ENCODE results near the gene KCNG2. TPM values are rescaled to one million over a fixed set of nuclear protein-coding genes. Genes with fewer than 3 reads are reported as not detected.

The KCNG2 gene
- total and polyA plus RNA-seq, 7 experiments from 2014 or later: not detected

DNA sequence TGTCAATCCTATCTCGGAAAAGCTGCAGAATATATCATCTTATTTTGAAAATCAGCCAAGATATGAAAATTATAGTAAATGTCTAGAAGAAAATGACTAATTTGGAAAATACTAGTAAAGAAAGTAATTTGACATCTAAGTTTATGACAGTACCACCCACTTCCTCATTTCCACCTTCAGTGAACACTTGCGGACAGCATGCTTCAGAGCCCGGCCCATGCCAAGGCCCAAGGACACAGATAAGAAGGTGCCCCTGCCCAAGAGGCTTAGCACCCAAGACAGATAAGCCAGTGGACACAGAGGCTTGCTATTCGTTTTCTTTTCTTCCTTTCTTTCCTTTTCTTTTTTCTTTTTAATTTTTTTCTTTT is 4.8 kb upstream of the KCNG2 start:
- no peak overlapping the region for H3K27ac ChIP-seq (ENCODE audit: low read depth, low read length)
- H3K9me3 Mint-ChIP-seq: peaks cover 0 to 3% (median 0%) of the 10 kb centered on the region in 11 donors
- ChIA-PET CTCF (no interaction called here), POLR2A (no interaction called here)
- peaks cover 0 to 7% of the 10 kb centered on the region in 2 donors for H3K27me3 ChIP-seq (ENCODE audit: control insufficient read depth in 2 of 2, insufficient read depth in 2 of 2, low read length in 2 of 2)
- no peaks in the 10 kb centered on the region for H3K9me3 ChIP-seq (ENCODE audit: control insufficient read depth in 2 of 3, low read length in 3 of 3)
- intact Hi-C loops (cut with micrococcal nuclease): loop anchor here (10.0 kb wide), 3 partner anchors 172 to 352 kb away; partner anchors contain the start of genes HSBP1L1 (in 1 of the 2) and TXNL4A (in 1 of the 2)
- no peaks in the 10 kb centered on the region for H3K36me3 ChIP-seq (ENCODE audit: control insufficient read depth in 2 of 3, insufficient read depth in 3 of 3, low read length in 3 of 3)
- H3K4me3 ChIP-seq (ENCODE audit: low read length): no peak overlapping the region
- no peak overlapping the region for H3K4me3 Mint-ChIP-seq
- H3K27me3 Mint-ChIP-seq: peaks cover 55 to 69% (median 64%) of the 10 kb centered on the region in 5 donors
- peaks cover 0 to 11% (median 5%) of the 10 kb centered on the region in 5 donors for H3K36me3 Mint-ChIP-seq
- no peak overlapping the region for H3K27ac Mint-ChIP-seq
- peaks cover 9 to 37% (median 15%) of the 10 kb centered on the region in 7 donors for H3K4me1 Mint-ChIP-seq
- ATAC-seq (peak; percentile 56), DNase-seq (no peak)
- H3K4me1 ChIP-seq (ENCODE audit: control insufficient read depth in 2 of 2, insufficient read depth in 2 of 2, low read length in 2 of 2): no peaks in the 10 kb centered on the region

DNA sequence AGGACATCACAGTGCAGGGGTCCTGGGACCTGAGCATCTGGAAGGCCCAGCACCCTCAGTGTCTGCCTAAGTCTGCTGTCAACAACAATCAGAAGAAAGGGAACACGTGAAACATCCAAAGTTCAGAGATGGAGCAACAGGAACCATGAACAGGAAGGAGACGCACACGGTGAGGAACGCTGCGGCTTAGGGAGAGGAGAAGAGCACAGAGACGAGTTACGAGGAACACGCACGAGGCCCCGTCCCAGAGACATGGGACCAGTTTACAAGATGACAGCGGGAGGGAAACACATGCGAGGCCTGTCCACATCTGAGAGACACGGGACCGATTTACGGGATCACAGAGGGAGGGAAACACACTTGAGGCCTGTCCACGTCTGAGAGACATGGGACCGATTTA is 2.9 kb upstream of the KCNG2 start:
- peaks cover 59 to 72% (median 67%) of the 10 kb centered on the region in 5 donors for H3K27me3 Mint-ChIP-seq
- intact Hi-C loops (cut with micrococcal nuclease): loop anchor here (10.0 kb wide), 3 partner anchors 170 to 350 kb away; partner anchors contain the start of genes HSBP1L1 (in 1 of the 2) and TXNL4A (in 1 of the 2)
- no peak overlapping the region for H3K27ac Mint-ChIP-seq
- Histone ChIP-seq H3K36me3 (ENCODE audit: control insufficient read depth in 2 of 3, insufficient read depth in 3 of 3, low read length in 3 of 3) (no peaks in the 10 kb centered on the region), H3K4me1 (ENCODE audit: control insufficient read depth in 2 of 2, insufficient read depth in 2 of 2, low read length in 2 of 2) (no peaks in the 10 kb centered on the region), H3K4me3 (ENCODE audit: low read length) (no peak overlapping the region), H3K27ac (ENCODE audit: low read depth, low read length) (no peak overlapping the region), H3K27me3 (ENCODE audit: control insufficient read depth in 2 of 2, insufficient read depth in 2 of 2, low read length in 2 of 2) (peaks cover 0 to 13% of the 10 kb centered on the region in 2 donors), H3K9me3 (ENCODE audit: control insufficient read depth in 2 of 3, low read length in 3 of 3) (no peaks in the 10 kb centered on the region)
- ChIA-PET CTCF (no interaction called here), POLR2A (no interaction called here)
- ATAC-seq: no peak
- DNase-seq: no peak
- H3K9me3 Mint-ChIP-seq: peaks cover 0 to 3% (median 0%) of the 10 kb centered on the region in 11 donors
- H3K4me3 Mint-ChIP-seq: peak overlapping the region in 3 of 10 donors; percentile 4 to 21 (median 7)
- H3K36me3 Mint-ChIP-seq: peaks cover 0 to 11% (median 5%) of the 10 kb centered on the region in 5 donors
- peaks cover 12 to 39% (median 23%) of the 10 kb centered on the region in 7 donors for H3K4me1 Mint-ChIP-seq

DNA sequence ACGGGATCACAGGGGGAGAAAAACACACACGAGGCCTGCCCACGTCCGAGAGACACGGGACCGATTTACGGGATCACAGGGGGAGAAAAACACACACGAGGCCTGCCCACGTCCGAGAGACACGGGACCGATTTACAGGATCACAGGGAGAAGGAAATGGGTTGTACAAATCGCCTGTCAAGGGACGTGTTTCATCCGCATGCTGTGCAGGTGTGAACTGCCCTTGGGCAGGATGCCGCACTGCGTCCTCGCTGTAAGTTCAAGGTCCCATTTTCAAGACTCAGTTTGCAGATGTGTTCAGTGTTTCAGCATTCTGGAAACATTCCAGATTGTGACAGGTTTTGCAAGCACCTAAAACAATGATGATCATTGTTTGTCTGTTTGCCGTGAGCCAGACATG is 2.3 kb upstream of the KCNG2 start:
- peaks cover 0 to 3% (median 0%) of the 10 kb centered on the region in 11 donors for H3K9me3 Mint-ChIP-seq

DNA sequence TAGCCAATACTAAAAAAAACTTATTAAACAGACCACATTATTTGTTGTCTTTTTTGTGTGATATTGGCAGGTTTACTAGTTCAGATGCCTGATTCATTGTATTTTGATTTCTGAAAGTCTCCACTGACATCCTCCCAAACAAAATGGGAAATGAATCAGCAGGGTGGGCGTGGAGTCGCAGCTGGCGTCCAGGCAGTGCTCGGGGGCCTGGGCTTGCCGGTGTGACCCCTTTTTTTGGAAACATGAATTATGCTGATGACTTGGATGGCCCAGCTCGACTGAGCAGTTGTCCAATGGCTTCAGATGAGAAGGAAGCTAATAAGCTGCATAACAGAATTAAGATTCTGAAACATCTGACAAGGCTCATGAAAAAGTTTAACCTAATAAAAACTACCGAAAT is 1.7 kb upstream of the KCNG2 start:
- peaks cover 0 to 3% (median 0%) of the 10 kb centered on the region in 11 donors for H3K9me3 Mint-ChIP-seq
- peaks cover 0 to 11% (median 5%) of the 10 kb centered on the region in 5 donors for H3K36me3 Mint-ChIP-seq
- peaks cover 52 to 67% (median 65%) of the 10 kb centered on the region in 5 donors for H3K27me3 Mint-ChIP-seq
- Histone ChIP-seq H3K4me1 (ENCODE audit: control insufficient read depth in 2 of 2, insufficient read depth in 2 of 2, low read length in 2 of 2) (no peaks in the 10 kb centered on the region), H3K9me3 (ENCODE audit: control insufficient read depth in 2 of 3, low read length in 3 of 3) (no peaks in the 10 kb centered on the region), H3K27me3 (ENCODE audit: control insufficient read depth in 2 of 2, insufficient read depth in 2 of 2, low read length in 2 of 2) (peaks cover 0 to 13% of the 10 kb centered on the region in 2 donors), H3K27ac (ENCODE audit: low read depth, low read length) (no peak overlapping the region), H3K4me3 (ENCODE audit: low read length) (no peak overlapping the region), H3K36me3 (ENCODE audit: control insufficient read depth in 2 of 3, insufficient read depth in 3 of 3, low read length in 3 of 3) (no peaks in the 10 kb centered on the region)
- H3K4me1 Mint-ChIP-seq: peaks cover 12 to 35% (median 25%) of the 10 kb centered on the region in 7 donors
- intact Hi-C loops (cut with micrococcal nuclease): loop anchor here (10.0 kb wide), 3 partner anchors 169 to 349 kb away; partner anchors contain the start of genes HSBP1L1 (in 1 of the 2) and TXNL4A (in 1 of the 2)
- POLR2A ChIA-PET: no interaction called here
- H3K27ac Mint-ChIP-seq: no peak overlapping the region
- CTCF ChIA-PET: no interaction called here
- no peak for ATAC-seq
- no peak for DNase-seq
- peak overlapping the region in 6 of 10 donors; percentile 40 to 63 (median 56) for H3K4me3 Mint-ChIP-seq

More for the DNA sequence above, 2.3 kb upstream of the KCNG2 start:
- Histone ChIP-seq H3K9me3 (ENCODE audit: control insufficient read depth in 2 of 3, low read length in 3 of 3) (no peaks in the 10 kb centered on the region), H3K4me1 (ENCODE audit: control insufficient read depth in 2 of 2, insufficient read depth in 2 of 2, low read length in 2 of 2) (no peaks in the 10 kb centered on the region), H3K27me3 (ENCODE audit: control insufficient read depth in 2 of 2, insufficient read depth in 2 of 2, low read length in 2 of 2) (peaks cover 0 to 13% of the 10 kb centered on the region in 2 donors), H3K4me3 (ENCODE audit: low read length) (no peak overlapping the region), H3K36me3 (ENCODE audit: control insufficient read depth in 2 of 3, insufficient read depth in 3 of 3, low read length in 3 of 3) (no peaks in the 10 kb centered on the region), H3K27ac (ENCODE audit: low read depth, low read length) (no peak overlapping the region)
- DNase-seq (no peak), ATAC-seq (no peak)
- intact Hi-C loops (cut with micrococcal nuclease): loop anchor here (10.0 kb wide), 3 partner anchors 169 to 349 kb away; partner anchors contain the start of genes HSBP1L1 (in 1 of the 2) and TXNL4A (in 1 of the 2)
- peaks cover 58 to 73% (median 67%) of the 10 kb centered on the region in 5 donors for H3K27me3 Mint-ChIP-seq
- no peak overlapping the region for H3K4me3 Mint-ChIP-seq
- H3K36me3 Mint-ChIP-seq: peaks cover 0 to 11% (median 5%) of the 10 kb centered on the region in 5 donors
- H3K27ac Mint-ChIP-seq: no peak overlapping the region
- H3K4me1 Mint-ChIP-seq: peaks cover 12 to 40% (median 27%) of the 10 kb centered on the region in 7 donors
- ChIA-PET CTCF (no interaction called here), POLR2A (no interaction called here)

DNA sequence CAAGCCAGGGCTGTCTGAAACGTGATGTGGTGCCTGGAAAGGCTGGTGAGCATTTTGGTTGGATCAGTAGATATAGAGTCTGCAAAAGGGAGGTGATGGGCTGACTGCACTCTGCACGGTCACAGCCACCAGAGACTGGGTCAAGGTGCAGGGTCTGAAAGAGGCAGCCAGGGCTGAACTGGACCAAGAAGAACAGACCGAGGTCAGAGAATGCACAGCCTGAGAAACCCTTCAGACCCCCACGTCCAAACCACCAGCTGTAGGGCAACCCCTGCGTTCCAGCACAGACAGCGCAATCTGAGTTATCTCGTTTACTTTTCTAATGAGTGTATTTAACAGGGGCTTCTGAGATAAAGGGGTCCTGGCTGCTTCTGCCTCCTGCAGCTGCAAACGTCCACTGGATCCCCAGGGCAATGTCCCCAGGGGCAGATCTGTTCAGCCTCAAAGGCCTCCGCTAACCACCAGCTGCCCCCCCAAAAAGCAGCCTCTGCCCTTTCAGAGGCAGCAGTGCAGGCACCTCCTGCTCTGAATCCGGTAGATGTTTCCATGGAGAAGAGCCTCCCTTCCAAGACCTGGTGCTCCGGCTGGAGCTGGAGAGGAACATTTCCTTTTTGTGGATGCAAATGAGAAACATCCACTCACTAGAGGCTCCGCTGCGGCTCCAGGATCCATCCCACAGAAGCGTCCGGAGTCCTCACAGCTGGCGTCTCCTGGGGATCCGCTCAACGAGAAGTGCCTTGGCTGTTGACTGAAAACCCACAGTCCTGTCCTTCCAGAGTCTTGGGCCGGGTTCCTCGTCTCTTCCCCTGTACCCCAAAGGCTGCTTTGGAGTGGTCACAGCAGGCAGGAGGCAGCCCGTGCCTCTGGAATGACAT is 970 bp upstream of the KCNG2 start:
- intact Hi-C loops (cut with micrococcal nuclease): loop anchor here (10.0 kb wide), 3 partner anchors 168 to 348 kb away; partner anchors contain the start of genes HSBP1L1 (in 1 of the 2) and TXNL4A (in 1 of the 2)
- Histone ChIP-seq H3K4me1 (ENCODE audit: control insufficient read depth in 2 of 2, insufficient read depth in 2 of 2, low read length in 2 of 2) (no peaks in the 10 kb centered on the region), H3K27me3 (ENCODE audit: control insufficient read depth in 2 of 2, insufficient read depth in 2 of 2, low read length in 2 of 2) (peaks cover 0 to 13% of the 10 kb centered on the region in 2 donors), H3K27ac (ENCODE audit: low read depth, low read length) (no peak overlapping the region), H3K36me3 (ENCODE audit: control insufficient read depth in 2 of 3, insufficient read depth in 3 of 3, low read length in 3 of 3) (no peaks in the 10 kb centered on the region), H3K9me3 (ENCODE audit: control insufficient read depth in 2 of 3, low read length in 3 of 3) (no peaks in the 10 kb centered on the region), H3K4me3 (ENCODE audit: low read length) (no peak overlapping the region)
- ChIA-PET POLR2A (no interaction called here), CTCF (no interaction called here)
- ATAC-seq: no peak
- peaks cover 0 to 3% (median 0%) of the 10 kb centered on the region in 11 donors for H3K9me3 Mint-ChIP-seq
- peak overlapping the region; percentile 59 to 86 (median 80) for H3K4me3 Mint-ChIP-seq
- H3K36me3 Mint-ChIP-seq: peaks cover 0 to 11% (median 5%) of the 10 kb centered on the region in 5 donors
- no peak for DNase-seq
- peaks cover 45 to 60% (median 59%) of the 10 kb centered on the region in 5 donors for H3K27me3 Mint-ChIP-seq
- H3K27ac Mint-ChIP-seq: no peak overlapping the region
- peaks cover 7 to 27% (median 20%) of the 10 kb centered on the region in 7 donors for H3K4me1 Mint-ChIP-seq

DNA sequence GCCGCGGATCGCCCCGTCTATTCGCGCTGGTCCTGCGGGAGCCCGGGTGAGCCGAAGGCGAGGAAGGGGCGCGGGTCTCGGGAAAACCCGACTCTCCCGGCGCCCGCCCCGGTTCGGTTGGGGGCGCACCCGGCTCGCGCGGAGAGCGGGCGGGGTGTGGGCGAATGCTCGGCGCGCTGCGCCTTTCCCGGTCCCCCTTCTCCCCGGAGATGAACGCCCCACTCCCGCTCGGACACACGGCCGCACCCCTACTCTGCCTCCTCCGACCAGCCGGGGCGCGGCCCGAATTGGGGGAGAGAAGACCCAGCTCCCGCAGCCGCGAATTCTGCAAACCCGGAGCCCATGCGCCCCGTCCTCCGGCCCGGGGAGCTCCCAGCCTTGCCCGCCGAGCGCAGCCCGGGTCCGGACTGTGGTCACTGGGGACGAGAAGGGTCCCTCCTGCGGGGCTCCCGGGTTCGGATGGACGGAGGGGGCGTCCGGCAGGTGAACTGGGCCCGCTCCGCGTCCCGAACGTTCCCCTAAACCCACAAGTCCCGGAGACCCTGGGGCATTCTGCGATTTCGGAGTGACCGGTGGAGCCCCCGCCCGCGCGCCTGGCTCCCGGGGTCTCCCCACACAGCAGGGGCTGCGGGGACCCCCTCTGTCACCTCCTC is 734 bp downstream of the KCNG2 start:
- intact Hi-C loops (cut with micrococcal nuclease): loop anchor here (10.0 kb wide), 3 partner anchors 166 to 346 kb away; partner anchors contain the start of genes HSBP1L1 (in 1 of the 2) and TXNL4A (in 1 of the 2)

More for the DNA sequence above, 734 bp downstream of the KCNG2 start:
- Mint-ChIP-seq H3K4me1 (peaks cover 6 to 21% (median 17%) of the 10 kb centered on the region in 7 donors), H3K36me3 (peaks cover 0 to 9% (median 5%) of the 10 kb centered on the region in 5 donors), H3K27me3 (peaks cover 30 to 50% (median 41%) of the 10 kb centered on the region in 5 donors), H3K4me3 (peak overlapping the region in 6 of 10 donors; percentile 30 to 79 (median 40)), H3K9me3 (peaks cover 0 to 3% (median 0%) of the 10 kb centered on the region in 11 donors), H3K27ac (no peak overlapping the region)
- Histone ChIP-seq H3K4me1 (ENCODE audit: control insufficient read depth in 2 of 2, insufficient read depth in 2 of 2, low read length in 2 of 2) (no peaks in the 10 kb centered on the region), H3K27ac (ENCODE audit: low read depth, low read length) (no peak overlapping the region), H3K36me3 (ENCODE audit: control insufficient read depth in 2 of 3, insufficient read depth in 3 of 3, low read length in 3 of 3) (no peaks in the 10 kb centered on the region), H3K27me3 (ENCODE audit: control insufficient read depth in 2 of 2, insufficient read depth in 2 of 2, low read length in 2 of 2) (peaks cover 0 to 10% of the 10 kb centered on the region in 2 donors), H3K9me3 (ENCODE audit: control insufficient read depth in 2 of 3, low read length in 3 of 3) (no peaks in the 10 kb centered on the region), H3K4me3 (ENCODE audit: low read length) (no peak overlapping the region)
- DNase-seq (no peak), ATAC-seq (no peak)
- CTCF ChIA-PET: no interaction called here
- POLR2A ChIA-PET: no interaction called here
